IMR-90 (cell line): ENCODE measurements around the gene ZNF408. TPM values are rescaled to one million over a fixed set of nuclear protein-coding genes. Genes with fewer than 3 reads are reported as not detected.

Experiments used
- ATAC-seq: fragments of 200-7000 bp; cut with Tn5 transposase; 2 replicates; pipeline ENCODE4 v1.9.1; 2020; ENCODE audit warnings: low read depth, mild to moderate bottlenecking, moderate library complexity
- BruUV-seq: library from RNA; stranded (reverse); fragments of 400-500 nt; replicated peaks from 2 replicates; lab custom pipeline; 2021; lab: Mats Ljungman, UMichigan
- CTCF ChIA-PET: fragments of 300-600 bp; formaldehyde crosslinking; extraction: SDS; loops from one replicate; lab custom pipeline; 2021; ENCODE audit warnings: antibody characterized with exemption; lab: Yijun Ruan, JAX
- POLR2A ChIA-PET: fragments of 300-600 bp; sonication (Branson Sonifier 250); formaldehyde crosslinking; loops from one replicate; lab custom pipeline; 2022; ENCODE audit warnings: antibody characterized with exemption; ENCODE audit not compliant: unreplicated experiment; lab: Charles Lee
- DNase-seq: peaks from one replicate; pipeline ENCODE4 v3.0.0; 2013
- H2AFZ ChIP-seq: replicated peaks from 2 replicates; pipeline ENCODE3; 2013; ENCODE audit warnings: low read length, mild to moderate bottlenecking; ENCODE audit not compliant: poor library complexity
- H2AK5ac ChIP-seq: 2 replicates; pipeline ENCODE4 v1.6.1; 2013; ENCODE audit warnings: low read depth, low read length, inconsistent platforms
- H2AK9ac ChIP-seq: replicated peaks from 2 replicates; pipeline ENCODE3; 2013; ENCODE audit warnings: mild to moderate bottlenecking, low read depth, low read length, moderate library complexity; ENCODE audit not compliant: poor library complexity
- H2BK120ac ChIP-seq: 2 replicates; pipeline ENCODE4 v1.6.1; 2013; ENCODE audit warnings: low read depth, low read length, inconsistent platforms
- H2BK15ac ChIP-seq: 3 replicates; pipeline ENCODE4 v1.6.1; 2013; ENCODE audit warnings: low read depth, low read length, inconsistent platforms
- H2BK20ac ChIP-seq: 2 replicates; pipeline ENCODE4 v1.6.1; 2013; ENCODE audit warnings: low read depth, mild to moderate bottlenecking, inconsistent platforms, low read length, moderate library complexity
- H2BK5ac ChIP-seq: 2 replicates; pipeline ENCODE4 v1.6.1; 2013; ENCODE audit warnings: mild to moderate bottlenecking, low read depth, low read length, inconsistent platforms; ENCODE audit not compliant: poor library complexity, severe bottlenecking
- H3K14ac ChIP-seq: replicated peaks from 2 replicates; pipeline ENCODE4 v1.6.1; 2013; ENCODE audit warnings: low read depth, low read length, inconsistent platforms
- H3K18ac ChIP-seq: 2 replicates; pipeline ENCODE4 v1.6.1; 2013; ENCODE audit warnings: low read depth, low read length, control low read depth
- H3K23ac ChIP-seq: 2 replicates; pipeline ENCODE4 v1.6.1; 2013; ENCODE audit warnings: low read depth, low read length, inconsistent platforms
- H3K27ac ChIP-seq: 2 replicates; pipeline ENCODE4 v1.5.1; 2013; ENCODE audit warnings: mild to moderate bottlenecking, control low read depth, low read length; ENCODE audit not compliant: insufficient read depth
- H3K27me3 ChIP-seq: 2 replicates; pipeline ENCODE4 v1.6.1; 2013; ENCODE audit warnings: low read length; ENCODE audit not compliant: control insufficient read depth, insufficient read depth
- H3K36me3 ChIP-seq: 2 replicates; pipeline ENCODE4 v1.6.1; 2013; ENCODE audit warnings: low read length, mixed read lengths; ENCODE audit not compliant: control insufficient read depth, insufficient read depth
- H3K4ac ChIP-seq: 2 replicates; pipeline ENCODE4 v1.6.1; 2013; ENCODE audit warnings: low read depth, low read length, inconsistent platforms
- H3K4me1 ChIP-seq: 2 replicates; pipeline ENCODE4 v1.6.1; 2013; ENCODE audit warnings: low read length, mixed read lengths; ENCODE audit not compliant: control insufficient read depth, insufficient read depth
- H3K4me2 ChIP-seq: 2 replicates; pipeline ENCODE4 v1.6.1; 2013; ENCODE audit warnings: low read depth, mild to moderate bottlenecking, control low read depth, low read length, moderate library complexity
- H3K4me3 ChIP-seq: 2 replicates; pipeline ENCODE4 v1.5.1; 2013; ENCODE audit warnings: low read depth, mild to moderate bottlenecking, control low read depth, low read length, moderate library complexity; ENCODE audit not compliant: insufficient read depth
- H3K56ac ChIP-seq: 2 replicates; pipeline ENCODE4 v1.6.1; 2013; ENCODE audit warnings: low read length, inconsistent platforms; ENCODE audit not compliant: insufficient read depth; ENCODE audit errors: extremely low read depth
- H3K79me1 ChIP-seq, 2 experiments: 2 replicates each; pipeline ENCODE4 v1.6.1; 2013; ENCODE audit warnings: low read length in 2 of 2, inconsistent platforms in 1 of 2, low read depth in 1 of 2
- H3K9ac ChIP-seq: 2 replicates; pipeline ENCODE4 v1.6.1; 2013; ENCODE audit warnings: low read depth, low read length, control low read depth
- H3K9me1 ChIP-seq: 2 replicates; pipeline ENCODE4 v1.6.1; 2013; ENCODE audit warnings: low read length, inconsistent platforms; ENCODE audit not compliant: insufficient read depth
- H3K9me3 ChIP-seq: 2 replicates; pipeline ENCODE4 v1.6.1; 2013; ENCODE audit warnings: low read length; ENCODE audit not compliant: control insufficient read depth, insufficient read depth
- H4K20me1 ChIP-seq: 2 replicates; pipeline ENCODE4 v1.6.1; 2013; ENCODE audit warnings: low read length, inconsistent platforms; ENCODE audit not compliant: insufficient read depth
- H4K5ac ChIP-seq: 2 replicates; pipeline ENCODE4 v1.6.1; 2013; ENCODE audit warnings: mild to moderate bottlenecking, low read depth, low read length, control low read depth
- H4K8ac ChIP-seq, 2 experiments: 2 replicates each; pipeline ENCODE4 v1.6.1; 2013; ENCODE audit warnings: low read depth in 2 of 2, low read length in 2 of 2, control low read depth in 1 of 2, inconsistent platforms in 1 of 2
- H4K91ac ChIP-seq: 2 replicates; pipeline ENCODE4 v1.6.1; 2013; ENCODE audit warnings: low read depth, low read length, inconsistent platforms; ENCODE audit not compliant: insufficient read depth
- CHD1 ChIP-seq: IDR thresholded peaks from 2 replicates; pipeline ENCODE4 v1.6.1; 2012; ENCODE audit warnings: low read depth, low read length, improper control_type of control experiment
- MAZ ChIP-seq: IDR thresholded peaks from 2 replicates; pipeline ENCODE4 v1.6.1; 2012; ENCODE audit warnings: low read depth, mild to moderate bottlenecking, low read length, improper control_type of control experiment, moderate library complexity, borderline replicate concordance
- WGBS, 2 experiments: methylation state at CpG; one replicate each; pipeline versions ENCODE4 v1.1.5 to v1.1.7; 2013; ENCODE audit warnings: missing lambda C conversion rate in 2 of 2; ENCODE audit not compliant: insufficient read length in 1 of 2; ENCODE audit errors: extremely low coverage in 2 of 2; 5-methylcytosine and 5-hydroxymethylcytosine counted together
- dilution Hi-C: fragments of 300-500 bp; cut with HindIII; formaldehyde crosslinking; loops from one replicate; pipeline ENCODE4 v1.14.3; 2018; ENCODE audit warnings: low sequenced_read_pairs; ENCODE audit not compliant: unreplicated experiment
- in situ Hi-C: fragments of 300-500 bp; cut with MboI; formaldehyde crosslinking; loops from 3 replicates; pipeline ENCODE4 v1.14.3; 2019; ENCODE audit warnings: low sequenced_read_pairs, inconsistent platforms, mixed read lengths
- intact Hi-C: fragments of 100-400 bp; cut with micrococcal nuclease; formaldehyde crosslinking; loops from 2 replicates; pipeline ENCODE4 v1.10.0; 2022
- polyA plus RNA-seq, 3 experiments: library from polyadenylated mRNA; depleted of rRNA; stranded (reverse); fragments of >200 nt; gene quantifications; 2 replicates each; pipeline ENCODE4 v1.2.3, GENCODE V29; 2012; ENCODE audit warnings: low replicate concordance in 1 of 3
- total RNA-seq: library from RNA; depleted of rRNA; stranded (reverse); fragments of >200 nt; gene quantifications from 2 replicates; pipeline ENCODE4 v1.2.3, GENCODE V29; 2012

ZNF408 gene
- total and polyA plus RNA-seq, 2 of the 4 experiments (the other 2 are of a cell fraction), result 9.5 to 11.1 TPM

DNA sequence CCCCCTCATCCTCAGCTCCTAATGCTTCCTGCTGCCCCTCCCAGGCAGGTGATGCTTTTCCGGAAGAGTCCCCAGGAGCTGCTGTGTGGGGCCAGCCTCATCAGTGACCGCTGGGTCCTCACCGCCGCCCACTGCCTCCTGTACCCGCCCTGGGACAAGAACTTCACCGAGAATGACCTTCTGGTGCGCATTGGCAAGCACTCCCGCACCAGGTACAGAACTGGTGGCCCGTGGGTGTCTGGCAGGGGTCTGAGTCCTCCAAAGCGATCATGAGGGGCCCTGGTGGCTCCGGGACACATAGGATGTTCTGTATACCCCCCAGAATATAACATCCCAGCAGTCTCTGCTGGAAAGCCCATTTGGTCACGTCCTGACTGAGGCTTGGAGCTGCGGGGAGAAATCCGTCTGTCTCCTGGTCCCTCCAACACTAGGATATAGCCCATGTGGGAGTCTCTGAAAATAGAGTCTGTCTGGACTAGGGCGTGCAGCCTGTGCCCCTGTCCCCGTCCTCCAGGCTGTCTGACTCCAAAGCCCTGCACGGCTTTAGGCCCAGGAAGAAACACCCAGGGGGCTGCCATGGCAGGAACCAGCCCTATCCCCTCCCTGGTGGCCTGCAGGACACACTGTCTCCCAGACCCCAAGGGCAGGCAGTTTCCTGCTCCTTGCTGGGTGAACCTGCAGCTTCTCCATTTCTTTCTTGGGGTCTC, 27.3 kb downstream of the ZNF408 start:
- Histone ChIP-seq H3K79me1 (no peaks in the 10 kb centered on the region), H2BK15ac (no peak overlapping the region), H4K20me1 (no peaks in the 10 kb centered on the region), H2AFZ (no peak overlapping the region), H3K23ac (no peak overlapping the region), H2BK120ac (no peak overlapping the region), H3K27me3 (no peaks in the 10 kb centered on the region), H3K56ac (no peak overlapping the region), H3K4ac (no peak overlapping the region), H3K9me1 (0 out of 2 replicates have a peak, but pooled peaks cover 3% of the 10 kb centered on the region), H3K4me2 (no peak overlapping the region), H3K4me1 (no peaks in the 10 kb centered on the region), H4K8ac (no peak overlapping the region), H2BK5ac (no peak overlapping the region), H3K14ac (no peak overlapping the region), H3K36me3 (no peaks in the 10 kb centered on the region), H2AK5ac (no peak overlapping the region; the same call in 1 of the 2 replicates), H4K91ac (no peak overlapping the region), H2BK20ac (no peak overlapping the region), H3K9ac (no peak overlapping the region), H3K9me3 (no peaks in the 10 kb centered on the region), H3K27ac (no peak overlapping the region), H3K18ac (no peak overlapping the region), H4K5ac (no peak overlapping the region), H3K4me3 (no peak overlapping the region), H2AK9ac (no peak overlapping the region)
- no peak for DNase-seq
- TF ChIP-seq MAZ, result no peak
- no peak for TF ChIP-seq CHD1
- in situ Hi-C loops (no loop called here), dilution Hi-C loops (no loop called here), intact Hi-C loops (no loop called here)
- no peak for ATAC-seq
- CTCF ChIA-PET, result no interaction called here
- POLR2A ChIA-PET, result no interaction called here
- WGBS, 2 experiments, result 87% methylated on average over 8 of the region's 17 CpGs; no CpG with 5 or more reads in 1 of the 2 experiments
- BruUV-seq, result no TSS peak
